ENCODE measurements around the gene FAF1. TPM values are rescaled to one million over a fixed set of nuclear protein-coding genes. Genes with fewer than 3 reads are reported as not detected.

Gene FAF1
- total RNA-seq, 1 experiment from 2014 or later, result 78.7 TPM

DNA sequence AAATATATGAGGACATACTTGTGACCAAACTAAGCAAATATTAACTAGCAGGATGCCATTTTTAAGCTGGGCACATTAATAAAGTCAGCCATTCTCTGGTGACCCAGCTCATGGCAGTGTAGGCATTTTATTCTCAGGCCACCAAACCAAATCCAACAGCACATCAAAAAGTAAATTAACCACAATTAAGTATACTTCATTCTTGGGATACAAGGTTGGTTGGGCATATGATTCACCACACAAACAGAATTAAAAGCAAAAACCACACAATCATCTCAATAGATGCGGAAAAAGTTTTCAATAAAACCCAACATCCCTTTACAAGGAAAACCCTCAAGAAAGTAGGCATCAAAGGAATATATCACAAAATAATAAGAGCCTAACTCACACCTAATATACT lies 101.3 kb downstream of the FAF1 start:
- H3K36me3 Mint-ChIP-seq (ENCODE audit: insufficient read depth, unreplicated experiment), result peaks cover 5% of the 10 kb centered on the region
- TF ChIP-seq, protein P1, sequence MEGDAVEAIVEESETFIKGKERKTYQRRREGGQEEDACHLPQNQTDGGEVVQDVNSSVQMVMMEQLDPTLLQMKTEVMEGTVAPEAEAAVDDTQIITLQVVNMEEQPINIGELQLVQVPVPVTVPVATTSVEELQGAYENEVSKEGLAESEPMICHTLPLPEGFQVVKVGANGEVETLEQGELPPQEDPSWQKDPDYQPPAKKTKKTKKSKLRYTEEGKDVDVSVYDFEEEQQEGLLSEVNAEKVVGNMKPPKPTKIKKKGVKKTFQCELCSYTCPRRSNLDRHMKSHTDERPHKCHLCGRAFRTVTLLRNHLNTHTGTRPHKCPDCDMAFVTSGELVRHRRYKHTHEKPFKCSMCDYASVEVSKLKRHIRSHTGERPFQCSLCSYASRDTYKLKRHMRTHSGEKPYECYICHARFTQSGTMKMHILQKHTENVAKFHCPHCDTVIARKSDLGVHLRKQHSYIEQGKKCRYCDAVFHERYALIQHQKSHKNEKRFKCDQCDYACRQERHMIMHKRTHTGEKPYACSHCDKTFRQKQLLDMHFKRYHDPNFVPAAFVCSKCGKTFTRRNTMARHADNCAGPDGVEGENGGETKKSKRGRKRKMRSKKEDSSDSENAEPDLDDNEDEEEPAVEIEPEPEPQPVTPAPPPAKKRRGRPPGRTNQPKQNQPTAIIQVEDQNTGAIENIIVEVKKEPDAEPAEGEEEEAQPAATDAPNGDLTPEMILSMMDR (IDR thresholded peaks at IDR 0.05; ENCODE audit: insufficient read depth in 1 of 2, low read depth in 1 of 2, low read length in 1 of 2, severe bottlenecking in 1 of 2, unreplicated experiment in 1 of 2), result no peak
- POLR2A ChIA-PET, result no interaction called here

DNA sequence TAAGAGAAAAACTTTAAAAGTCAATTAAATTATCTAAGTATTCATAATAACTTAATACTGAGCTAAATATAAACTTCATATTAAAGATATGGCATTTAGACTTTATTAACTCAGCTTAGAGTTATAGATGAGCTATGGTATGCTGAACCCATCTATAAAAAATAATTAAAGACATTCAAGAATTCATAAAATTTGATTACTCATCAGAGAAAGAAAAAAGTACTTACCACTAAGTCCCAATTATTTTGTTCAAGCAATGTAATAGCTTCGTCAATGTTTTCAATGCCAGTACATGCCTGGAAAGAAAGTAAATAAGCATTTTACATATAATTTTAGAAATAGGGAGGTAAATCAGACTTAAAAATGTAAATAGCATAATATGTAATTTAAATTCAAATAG lies 102.4 kb downstream of the FAF1 start:
- no peaks in the 10 kb centered on the region for H3K27me3 ChIP-seq (replicated peaks; ENCODE audit: control insufficient read depth, insufficient read depth, low read length)
- no TSS peak for BruUV-seq (replicated peaks)
- H3K36me3 Mint-ChIP-seq (ENCODE audit: insufficient read depth, unreplicated experiment), result peaks cover 5% of the 10 kb centered on the region
- intact Hi-C loops (cut with micrococcal nuclease; ENCODE audit: unreplicated experiment), result loop anchor here (2.0 kb wide), 1 partner anchor 45 kb away; no protein-coding TSS in a partner anchor
- H3K27me3 Mint-ChIP-seq (ENCODE audit: insufficient read depth, unreplicated experiment), result no peaks in the 10 kb centered on the region
- H3K36me3 ChIP-seq (ENCODE audit: control insufficient read depth, insufficient read depth, low read length), result no peaks in the 10 kb centered on the region
- H3K4me3 ChIP-seq (ENCODE audit: low read depth, low read length), result no peak overlapping the region
- DNase-seq, result no peak
- 0 out of 2 replicates have a peak, but pooled peaks cover 8% of the 10 kb centered on the region for H3K9me3 ChIP-seq
- TF ChIP-seq, protein P1 (IDR thresholded peaks at IDR 0.05; ENCODE audit: insufficient read depth in 1 of 2, low read depth in 1 of 2, low read length in 1 of 2, severe bottlenecking in 1 of 2, unreplicated experiment in 1 of 2), result no peak
- H3K9me3 Mint-ChIP-seq (ENCODE audit: unreplicated experiment), result peaks cover 11% of the 10 kb centered on the region
- no peak overlapping the region for H3K27ac Mint-ChIP-seq (ENCODE audit: unreplicated experiment)
- H3K4me1 ChIP-seq, result no peaks in the 10 kb centered on the region
- CTCF ChIA-PET, result no interaction called here
- H3K4me3 Mint-ChIP-seq (ENCODE audit: unreplicated experiment), result no peak overlapping the region
- POLR2A ChIA-PET, result no interaction called here
- no peaks in the 10 kb centered on the region for H3K4me1 Mint-ChIP-seq (ENCODE audit: low read depth, unreplicated experiment)

More for the DNA sequence above, 101.3 kb downstream of the FAF1 start:
- Histone ChIP-seq H3K9me3 (0 out of 2 replicates have a peak, but pooled peaks cover 8% of the 10 kb centered on the region), H3K36me3 (ENCODE audit: control insufficient read depth, insufficient read depth, low read length) (no peaks in the 10 kb centered on the region), H3K4me3 (ENCODE audit: low read depth, low read length) (no peak overlapping the region), H3K4me1 (no peaks in the 10 kb centered on the region), H3K27me3 (replicated peaks; ENCODE audit: control insufficient read depth, insufficient read depth, low read length) (no peaks in the 10 kb centered on the region)
- no peaks in the 10 kb centered on the region for H3K27me3 Mint-ChIP-seq (ENCODE audit: insufficient read depth, unreplicated experiment)
- CTCF ChIA-PET, result no interaction called here
- no peak overlapping the region for H3K4me3 Mint-ChIP-seq (ENCODE audit: unreplicated experiment)
- H3K9me3 Mint-ChIP-seq (ENCODE audit: unreplicated experiment), result peaks cover 20% of the 10 kb centered on the region
- intact Hi-C loops (cut with micrococcal nuclease; ENCODE audit: unreplicated experiment), result loop anchor here (2.0 kb wide), 1 partner anchor 44 kb away; no protein-coding TSS in a partner anchor
- no peak overlapping the region for H3K27ac Mint-ChIP-seq (ENCODE audit: unreplicated experiment)
- BruUV-seq (replicated peaks), result no TSS peak
- DNase-seq, result no peak
- H3K4me1 Mint-ChIP-seq (ENCODE audit: low read depth, unreplicated experiment), result no peaks in the 10 kb centered on the region

DNA sequence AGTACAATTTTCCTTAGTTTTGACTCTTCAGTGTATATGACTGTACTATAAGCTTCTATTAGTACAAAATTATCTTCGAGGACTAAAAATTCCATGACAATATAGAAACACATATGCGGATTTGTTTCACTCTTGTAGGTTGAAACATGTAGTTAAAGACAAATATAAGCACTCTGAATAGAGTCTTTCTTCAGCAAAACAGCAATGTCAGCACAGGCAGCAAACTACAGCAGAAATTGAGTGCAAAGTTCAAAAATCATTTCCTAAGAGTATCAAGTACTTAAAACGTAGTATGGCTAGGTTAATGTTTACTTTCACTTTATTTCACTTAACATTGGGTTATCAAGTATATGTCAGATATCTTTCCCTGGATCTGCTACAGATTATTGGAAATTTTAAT lies 106.7 kb downstream of the FAF1 start:
- no peak for DNase-seq
- no peaks in the 10 kb centered on the region for H3K27me3 Mint-ChIP-seq (ENCODE audit: insufficient read depth, unreplicated experiment)
- H3K4me1 ChIP-seq, result no peaks in the 10 kb centered on the region

More for the DNA sequence above, 106.7 kb downstream of the FAF1 start:
- ChIA-PET POLR2A (no interaction called here), CTCF (no interaction called here)
- Mint-ChIP-seq H3K9me3 (ENCODE audit: unreplicated experiment) (no peaks in the 10 kb centered on the region), H3K4me1 (ENCODE audit: low read depth, unreplicated experiment) (no peaks in the 10 kb centered on the region), H3K27ac (ENCODE audit: unreplicated experiment) (no peak overlapping the region), H3K4me3 (ENCODE audit: unreplicated experiment) (no peak overlapping the region), H3K36me3 (ENCODE audit: insufficient read depth, unreplicated experiment) (peaks cover 6% of the 10 kb centered on the region)
- H3K36me3 ChIP-seq (ENCODE audit: control insufficient read depth, insufficient read depth, low read length), result no peaks in the 10 kb centered on the region
- TF ChIP-seq, protein P1 (IDR thresholded peaks at IDR 0.05; ENCODE audit: insufficient read depth in 1 of 2, low read depth in 1 of 2, low read length in 1 of 2, severe bottlenecking in 1 of 2, unreplicated experiment in 1 of 2), result no peak
- H3K9me3 ChIP-seq, result no peaks in the 10 kb centered on the region
- intact Hi-C loops (cut with micrococcal nuclease; ENCODE audit: unreplicated experiment), result no loop called here
- H3K4me3 ChIP-seq (ENCODE audit: low read depth, low read length), result no peak overlapping the region
- no peaks in the 10 kb centered on the region for H3K27me3 ChIP-seq (replicated peaks; ENCODE audit: control insufficient read depth, insufficient read depth, low read length)
- BruUV-seq (replicated peaks), result no TSS peak
